HUES64 (cell line): ENCODE measurements around the gene TRAPPC2.
"Not testable (repeated sequence)": the region's sequence is repeated elsewhere in the genome, so short reads cannot be mapped to it uniquely, and the experiment has no call there.

Experiments
- H3K27ac ChIP-seq: 2 replicates; pipeline ENCODE4 v1.7.0; 2013; ENCODE audit warnings: low read depth, low read length, inconsistent platforms
- H3K27me3 ChIP-seq: 2 replicates; pipeline ENCODE4 v1.6.1; 2013; ENCODE audit warnings: mild to moderate bottlenecking, low read length; ENCODE audit not compliant: insufficient read depth
- H3K36me3 ChIP-seq: 2 replicates; pipeline ENCODE4 v1.6.1; 2013; ENCODE audit warnings: mild to moderate bottlenecking, low read length; ENCODE audit not compliant: insufficient read depth
- H3K4me1 ChIP-seq: 2 replicates; pipeline ENCODE4 v1.6.1; 2013; ENCODE audit warnings: mild to moderate bottlenecking, low read length, moderate library complexity; ENCODE audit not compliant: insufficient read depth
- H3K4me3 ChIP-seq: 2 replicates; pipeline ENCODE4 v1.5.1; 2013; ENCODE audit warnings: mild to moderate bottlenecking, low read length, moderate library complexity
- H3K9ac ChIP-seq: 2 replicates; pipeline ENCODE4 v1.6.1; 2013; ENCODE audit warnings: mild to moderate bottlenecking, low read depth, low read length
- H3K9me3 ChIP-seq: 2 replicates; pipeline ENCODE4 v1.6.1; 2013; ENCODE audit warnings: low read depth, low read length; ENCODE audit not compliant: insufficient read depth
- WGBS: fragments of 150-250, 120-280 bp; methylation state at CpG from one replicate; pipeline ENCODE4 v1.1.7; 2013; ENCODE audit warnings: missing lambda C conversion rate; 5-methylcytosine and 5-hydroxymethylcytosine counted together

The TRAPPC2 gene

GRCh38 chrX:13688958-13689740, 45.3 kb downstream of the TRAPPC2 start, which contains the start of gene RAB9A:
Gene RAB9A (plus strand): TSS chrX:13689128. CDS start chrX:13708747, 19,619 bp downstream.
- no peaks in the 10 kb centered on the region for H3K9me3 ChIP-seq
- H3K27ac ChIP-seq: peak within 1 kb of the TSS; percentile 81
- no peaks in the 10 kb centered on the region for H3K36me3 ChIP-seq
- under 1% methylated on average over 65 of the region's 68 CpGs for WGBS
- peak within 1 kb of the TSS; percentile 98 for H3K4me3 ChIP-seq
- H3K4me1 ChIP-seq: peaks cover 21% of the 10 kb centered on the region
- peak within 1 kb of the TSS; percentile 94 for H3K9ac ChIP-seq
- H3K27me3 ChIP-seq: peaks cover 13% of the 10 kb centered on the region

GRCh38 chrX:13688384-13688957, 45.9 kb downstream of the TRAPPC2 start:
- no peaks in the 10 kb centered on the region for H3K36me3 ChIP-seq
- H3K27me3 ChIP-seq: peaks cover 13% of the 10 kb centered on the region
- no peak overlapping the region for H3K9ac ChIP-seq
- H3K4me1 ChIP-seq: peaks cover 17% of the 10 kb centered on the region
- H3K27ac ChIP-seq: no peak overlapping the region
- H3K4me3 ChIP-seq: peak overlapping the region; percentile 98
- no peaks in the 10 kb centered on the region for H3K9me3 ChIP-seq
- WGBS: 19% methylated on average over 12 of the region's 13 CpGs

- no peak overlapping the region for H3K27ac ChIP-seq
- H3K4me3 ChIP-seq: no peak overlapping the region
- H3K4me1 ChIP-seq: peaks cover 5% of the 10 kb centered on the region; the same call in 1 of the 2 replicates
- H3K9me3 ChIP-seq: no peaks in the 10 kb centered on the region
- H3K27me3 ChIP-seq: peaks cover 13% of the 10 kb centered on the region
- no peaks in the 10 kb centered on the region for H3K36me3 ChIP-seq
- no peak overlapping the region for H3K9ac ChIP-seq
- WGBS: 100% methylated on average over 1 of the region's 1 CpG
Measured at GRCh38 chrX:13687203-13687602, 47.2 kb downstream of the TRAPPC2 start.

- Histone ChIP-seq H3K4me1 (no peaks in the 10 kb centered on the region), H3K36me3 (no peaks in the 10 kb centered on the region), H3K9ac (no peak overlapping the region), H3K4me3 (no peak overlapping the region), H3K27ac (no peak overlapping the region), H3K9me3 (no peaks in the 10 kb centered on the region), H3K27me3 (peaks cover 13% of the 10 kb centered on the region)
- WGBS: 86% methylated on average over 1 of the region's 3 CpGs
Measured at GRCh38 chrX:13685126-13685763, 49.2 kb downstream of the TRAPPC2 start.

- no peaks in the 10 kb centered on the region for H3K36me3 ChIP-seq
- H3K27me3 ChIP-seq: peaks cover 13% of the 10 kb centered on the region
- no peak overlapping the region for H3K9ac ChIP-seq
- H3K4me3 ChIP-seq: no peak overlapping the region
- H3K27ac ChIP-seq: no peak overlapping the region
- no peaks in the 10 kb centered on the region for H3K9me3 ChIP-seq
- 90% methylated on average over 3 of the region's 4 CpGs for WGBS
- no peaks in the 10 kb centered on the region for H3K4me1 ChIP-seq
Measured at GRCh38 chrX:13684361-13684760, 50.1 kb downstream of the TRAPPC2 start.

- Histone ChIP-seq H3K4me1 (no peaks in the 10 kb centered on the region), H3K27me3 (no peaks in the 10 kb centered on the region)
- 100% methylated on average over 2 of the region's 7 CpGs for WGBS
Measured at GRCh38 chrX:13681595-13681994, 52.8 kb downstream of the TRAPPC2 start.

GRCh38 chrX:13679700-13680099, 54.7 kb downstream of the TRAPPC2 start:
- not testable (repeated sequence) for H3K27ac ChIP-seq, H3K4me3 ChIP-seq, H3K9ac ChIP-seq, H3K9me3 ChIP-seq, H3K4me1 ChIP-seq, H3K27me3 ChIP-seq, H3K36me3 ChIP-seq
- 100% methylated on average over 2 of the region's 4 CpGs for whole genome bisulfite sequencing

More at GRCh38 chrX:13681595-13681994, 52.8 kb downstream of the TRAPPC2 start:
- H3K4me3 ChIP-seq: no peak overlapping the region
- H3K36me3 ChIP-seq: no peaks in the 10 kb centered on the region
- H3K27ac ChIP-seq: no peak overlapping the region
- no peaks in the 10 kb centered on the region for H3K9me3 ChIP-seq
- H3K9ac ChIP-seq: no peak overlapping the region

- Histone ChIP-seq H3K27ac (no peak overlapping the region), H3K9ac (no peak overlapping the region), H3K4me3 (no peak overlapping the region), H3K27me3 (no peaks in the 10 kb centered on the region), H3K4me1 (no peaks in the 10 kb centered on the region), H3K9me3 (no peaks in the 10 kb centered on the region), H3K36me3 (no peaks in the 10 kb centered on the region)
Measured at GRCh38 chrX:13676885-13677284, 57.5 kb downstream of the TRAPPC2 start.

GRCh38 chrX:13673016-13673415, 61.4 kb downstream of the TRAPPC2 start:
- H3K9me3 ChIP-seq: no peaks in the 10 kb centered on the region
- H3K36me3 ChIP-seq: no peaks in the 10 kb centered on the region
- no peak overlapping the region for H3K9ac ChIP-seq
- no peak overlapping the region for H3K27ac ChIP-seq
- H3K27me3 ChIP-seq: no peaks in the 10 kb centered on the region
- no peaks in the 10 kb centered on the region for H3K4me1 ChIP-seq
- no peak overlapping the region for H3K4me3 ChIP-seq

- no peak overlapping the region for H3K4me3 ChIP-seq
- no peaks in the 10 kb centered on the region for H3K9me3 ChIP-seq
- no peak overlapping the region for H3K27ac ChIP-seq
- no peak overlapping the region for H3K9ac ChIP-seq
- 91% methylated on average over 5 of the region's 5 CpGs for WGBS
- no peaks in the 10 kb centered on the region for H3K4me1 ChIP-seq
- H3K27me3 ChIP-seq: no peaks in the 10 kb centered on the region
- no peaks in the 10 kb centered on the region for H3K36me3 ChIP-seq
Measured at GRCh38 chrX:13670197-13670596, 64.2 kb downstream of the TRAPPC2 start.

GRCh38 chrX:13669755-13670154, 64.7 kb downstream of the TRAPPC2 start:
- not testable (repeated sequence) for H3K9me3 ChIP-seq, H3K4me3 ChIP-seq, H3K9ac ChIP-seq, H3K27ac ChIP-seq, H3K36me3 ChIP-seq, H3K4me1 ChIP-seq, H3K27me3 ChIP-seq
- 93% methylated on average over 8 of the region's 8 CpGs for WGBS
